ENCODE data around the gene PHLDA2.
A peak's percentile ranks its signal among the peaks of the same experiment; 100 is the strongest.

PHLDA2 gene

DNA sequence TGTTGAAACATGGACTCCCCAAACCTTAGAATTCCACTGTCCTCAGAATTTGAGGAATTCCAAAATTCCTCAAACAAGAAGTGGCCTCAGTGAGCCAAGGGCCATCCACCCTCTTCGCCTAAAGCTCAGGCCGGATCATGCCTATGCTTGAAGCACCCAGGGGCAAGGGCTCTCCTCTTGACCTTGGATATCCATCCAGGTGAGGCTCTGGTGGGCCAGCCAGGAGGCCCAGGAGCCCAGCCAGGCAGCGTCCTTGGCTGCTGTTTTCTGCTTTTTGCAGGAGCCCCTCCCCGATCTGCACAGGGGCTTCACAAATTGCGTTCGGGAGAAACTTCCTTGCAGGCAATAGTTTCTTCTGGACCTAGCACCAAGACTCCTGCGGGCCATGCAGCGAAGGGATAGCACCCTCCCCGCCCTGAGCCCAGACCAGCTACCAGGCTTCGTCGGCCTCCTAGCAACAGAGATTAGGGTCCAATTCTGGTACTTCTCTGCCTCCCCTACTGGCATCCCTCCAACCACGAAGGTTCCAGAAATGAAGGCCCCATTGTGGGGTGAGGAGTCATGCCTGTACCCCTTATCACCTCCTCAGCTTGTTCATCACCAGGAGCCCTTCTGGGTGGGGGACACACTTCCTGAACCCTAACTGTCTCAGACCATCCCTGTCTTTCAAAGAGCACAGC lies 2.0 kb downstream of the PHLDA2 start:
- TF ChIP-seq, protein P1, sequence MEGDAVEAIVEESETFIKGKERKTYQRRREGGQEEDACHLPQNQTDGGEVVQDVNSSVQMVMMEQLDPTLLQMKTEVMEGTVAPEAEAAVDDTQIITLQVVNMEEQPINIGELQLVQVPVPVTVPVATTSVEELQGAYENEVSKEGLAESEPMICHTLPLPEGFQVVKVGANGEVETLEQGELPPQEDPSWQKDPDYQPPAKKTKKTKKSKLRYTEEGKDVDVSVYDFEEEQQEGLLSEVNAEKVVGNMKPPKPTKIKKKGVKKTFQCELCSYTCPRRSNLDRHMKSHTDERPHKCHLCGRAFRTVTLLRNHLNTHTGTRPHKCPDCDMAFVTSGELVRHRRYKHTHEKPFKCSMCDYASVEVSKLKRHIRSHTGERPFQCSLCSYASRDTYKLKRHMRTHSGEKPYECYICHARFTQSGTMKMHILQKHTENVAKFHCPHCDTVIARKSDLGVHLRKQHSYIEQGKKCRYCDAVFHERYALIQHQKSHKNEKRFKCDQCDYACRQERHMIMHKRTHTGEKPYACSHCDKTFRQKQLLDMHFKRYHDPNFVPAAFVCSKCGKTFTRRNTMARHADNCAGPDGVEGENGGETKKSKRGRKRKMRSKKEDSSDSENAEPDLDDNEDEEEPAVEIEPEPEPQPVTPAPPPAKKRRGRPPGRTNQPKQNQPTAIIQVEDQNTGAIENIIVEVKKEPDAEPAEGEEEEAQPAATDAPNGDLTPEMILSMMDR (IDR thresholded peaks at IDR 0.05; ENCODE audit: low read depth, low read length) = no peak
- no peak for DNase-seq

DNA sequence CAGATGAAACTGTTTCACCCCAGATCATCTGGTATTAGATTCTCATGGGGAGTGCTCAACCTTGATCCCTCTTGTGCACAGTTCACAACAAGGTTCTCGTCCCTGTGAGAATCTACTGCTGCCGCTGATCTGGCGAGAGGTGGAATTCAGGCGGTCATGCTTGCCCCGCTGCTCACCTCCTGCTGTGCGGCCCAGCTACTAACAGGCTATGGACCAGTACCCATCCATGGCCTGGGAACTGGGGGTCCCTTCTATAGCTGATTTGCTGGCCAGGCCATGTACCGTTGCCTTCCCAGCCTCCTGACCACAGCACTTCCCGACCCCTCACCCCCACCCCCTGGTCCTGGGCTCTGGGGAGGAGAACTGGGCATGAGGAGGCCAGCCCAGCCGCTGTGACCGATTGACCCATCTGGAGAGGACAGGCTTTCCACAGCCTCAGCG lies 2.6 kb downstream of the PHLDA2 start:
- H3K9me3 ChIP-seq = no peaks in the 10 kb centered on the region
- TF ChIP-seq, protein P1 (IDR thresholded peaks at IDR 0.05; ENCODE audit: low read depth, low read length) = no peak
- DNase-seq = no peak
- H3K4me1 ChIP-seq = peaks cover 2% of the 10 kb centered on the region; the same call in 1 of the 2 replicates
- no peak overlapping the region for H3K4me3 ChIP-seq (ENCODE audit: low read depth, low read length)
- H3K36me3 ChIP-seq = no peaks in the 10 kb centered on the region
- H3K27me3 ChIP-seq = peaks cover 30% of the 10 kb centered on the region

More for the DNA sequence above, 2.0 kb downstream of the PHLDA2 start:
- Histone ChIP-seq H3K9me3 (no peaks in the 10 kb centered on the region), H3K4me1 (peaks cover 2% of the 10 kb centered on the region; the same call in 1 of the 2 replicates), H3K4me3 (ENCODE audit: low read depth, low read length) (no peak overlapping the region), H3K36me3 (no peaks in the 10 kb centered on the region), H3K27me3 (peaks cover 30% of the 10 kb centered on the region)

DNA sequence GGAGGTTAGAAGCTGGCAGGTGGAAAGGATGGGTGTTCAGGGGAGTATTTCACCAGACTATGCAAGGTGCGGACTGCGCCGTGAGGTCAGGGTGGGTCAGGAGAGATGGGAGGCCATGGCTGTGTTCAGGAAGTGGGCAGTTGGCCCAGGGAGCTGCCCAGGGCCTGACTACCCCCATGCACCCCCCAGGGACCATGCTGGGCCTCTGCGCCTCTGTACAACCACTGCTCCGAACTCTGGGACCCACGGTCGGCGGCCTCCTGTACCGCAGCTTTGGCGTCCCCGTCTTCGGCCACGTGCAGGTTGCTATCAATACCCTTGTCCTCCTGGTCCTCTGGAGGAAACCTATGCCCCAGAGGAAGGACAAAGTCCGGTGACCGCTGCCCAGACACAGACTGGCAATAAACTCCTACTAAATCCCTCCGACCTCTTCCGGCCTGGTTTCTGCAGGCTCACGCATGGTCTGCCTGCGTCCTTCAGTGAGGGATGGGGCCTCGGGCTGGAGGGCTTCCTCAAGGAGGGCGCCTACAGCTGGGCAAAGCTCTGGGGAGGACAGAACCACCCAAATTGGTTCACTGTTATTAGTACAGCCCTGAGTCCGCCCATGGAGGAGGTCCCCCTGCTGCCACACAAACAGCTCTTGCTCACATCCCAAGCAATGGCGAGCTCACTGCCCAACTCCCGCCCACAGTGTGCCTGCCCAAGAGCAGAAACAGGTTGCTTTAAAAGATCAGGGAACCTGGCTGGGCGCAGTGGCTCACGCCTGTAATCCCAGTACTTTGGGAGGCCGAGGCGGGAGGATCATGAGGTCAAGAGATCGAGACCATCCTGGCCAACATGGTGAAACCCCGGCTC lies 4.2 kb downstream of the PHLDA2 start:
- no peak for DNase-seq
- TF ChIP-seq, protein P1 (IDR thresholded peaks at IDR 0.05; ENCODE audit: low read depth, low read length) = no peak
- H3K27me3 ChIP-seq = peaks cover 24% of the 10 kb centered on the region
- H3K4me3 ChIP-seq (ENCODE audit: low read depth, low read length) = no peak overlapping the region
- no peaks in the 10 kb centered on the region for H3K36me3 ChIP-seq
- no peaks in the 10 kb centered on the region for H3K9me3 ChIP-seq
- H3K4me1 ChIP-seq = peaks cover 2% of the 10 kb centered on the region; the same call in 1 of the 2 replicates

DNA sequence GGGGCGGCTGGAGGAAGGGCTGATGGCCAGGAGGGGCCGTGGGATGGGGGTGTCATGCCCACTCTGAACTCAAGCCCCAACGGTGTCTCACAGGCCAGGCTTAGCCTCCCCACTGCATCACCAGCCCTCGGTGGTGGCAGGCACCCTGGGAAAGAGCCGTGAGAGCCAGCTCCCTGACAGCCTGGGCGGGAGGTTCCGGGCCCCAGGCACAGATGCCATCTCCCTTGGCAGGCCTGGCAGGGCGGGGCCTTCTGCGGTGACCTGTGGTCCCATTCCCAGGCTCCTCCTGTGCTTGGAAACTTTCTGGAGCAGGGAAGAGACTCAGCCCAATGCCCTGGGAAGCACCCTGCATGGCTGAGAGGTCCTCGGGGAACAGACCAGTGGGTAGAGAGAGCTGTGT lies 4.8 kb downstream of the PHLDA2 start:
- Histone ChIP-seq H3K4me3 (ENCODE audit: low read depth, low read length) (no peak overlapping the region), H3K9me3 (no peaks in the 10 kb centered on the region), H3K27me3 (peaks cover 17% of the 10 kb centered on the region), H3K4me1 (peaks cover 2% of the 10 kb centered on the region; the same call in 1 of the 2 replicates), H3K36me3 (no peaks in the 10 kb centered on the region)
- peak; percentile 49 for DNase-seq
- TF ChIP-seq, protein P1 (IDR thresholded peaks at IDR 0.05; ENCODE audit: low read depth, low read length) = no peak

DNA sequence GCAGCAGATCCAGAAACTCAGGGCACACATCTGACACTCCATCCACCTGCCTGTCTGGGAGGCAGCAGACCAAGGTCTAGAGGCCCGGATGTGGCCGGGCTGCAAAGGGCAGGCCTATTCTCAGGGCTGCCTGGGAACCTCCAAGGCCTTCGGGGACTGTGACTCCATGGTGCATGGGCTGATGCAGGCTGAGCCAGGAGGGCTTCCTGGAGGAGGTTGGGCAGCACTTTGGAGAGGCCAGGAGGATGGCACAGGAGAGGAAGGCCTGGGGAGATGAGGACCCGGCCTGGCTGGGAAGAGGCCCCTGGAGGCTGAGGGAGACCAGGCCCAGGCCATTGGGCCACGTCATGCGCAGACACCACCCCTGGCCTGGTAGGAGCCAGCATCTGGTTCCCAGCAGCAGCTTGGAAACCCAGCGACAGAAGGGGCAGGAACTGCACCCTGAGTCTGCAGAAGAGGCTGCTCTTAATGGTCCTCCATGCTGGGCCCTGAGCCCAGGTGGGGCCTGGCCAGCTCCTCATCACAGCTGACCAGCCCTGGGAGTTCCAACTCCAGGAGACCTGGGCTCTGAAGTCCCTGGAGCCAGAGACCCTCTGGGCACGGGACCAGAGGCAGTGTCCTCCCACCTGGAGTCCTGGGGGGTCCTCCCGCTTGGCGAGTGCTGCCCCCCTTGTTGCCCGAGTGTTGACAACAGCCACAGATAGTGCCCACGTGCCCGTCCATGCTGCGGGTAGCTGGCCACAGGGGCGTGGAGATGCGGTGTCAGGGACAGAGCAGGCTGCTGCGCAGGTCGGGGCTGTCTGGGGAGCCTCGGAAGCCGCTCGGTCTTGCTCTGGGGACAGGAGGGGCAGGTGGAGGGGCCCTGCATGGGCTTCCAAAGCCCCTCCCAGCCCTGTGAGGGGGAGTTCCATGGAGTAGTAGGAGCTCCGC lies 5.5 kb downstream of the PHLDA2 start:
- Histone ChIP-seq H3K36me3 (no peaks in the 10 kb centered on the region), H3K4me1 (peaks cover 2% of the 10 kb centered on the region; the same call in 1 of the 2 replicates), H3K9me3 (no peaks in the 10 kb centered on the region), H3K4me3 (ENCODE audit: low read depth, low read length) (no peak overlapping the region), H3K27me3 (peaks cover 12% of the 10 kb centered on the region)
- DNase-seq = peak; percentile 36
- TF ChIP-seq, protein P1 (IDR thresholded peaks at IDR 0.05; ENCODE audit: low read depth, low read length) = no peak
